Testis (tissue), 3 donors: Measurements from ENCODE around the gene NOS1AP. TPM values are rescaled to one million over a fixed set of nuclear protein-coding genes. Genes with fewer than 3 reads are reported as not detected.

Experiments used
- DNase-seq: peaks from one replicate; pipeline ENCODE4 v3.0.0-alpha.2; 2019
- H3K27ac ChIP-seq, 2 donors: fragments of 200-600 bp; sonication (generic); one replicate each; pipeline ENCODE4 v1.5.1; 2019
- H3K27me3 ChIP-seq: fragments of 200-600 bp; sonication (generic); one replicate; pipeline ENCODE4 v1.5.1; 2019
- H3K36me3 ChIP-seq: fragments of 200-600 bp; sonication (generic); one replicate; pipeline ENCODE4 v1.5.1; 2017; ENCODE audit warnings: low read depth; ENCODE audit errors: missing control alignments
- H3K4me1 ChIP-seq: fragments of 200-600 bp; sonication (generic); one replicate; pipeline ENCODE4 v1.5.1; 2019
- H3K4me3 ChIP-seq, 2 donors: fragments of 200-600 bp; sonication (generic); one replicate each; pipeline ENCODE4 v1.5.1; 2017 to 2019
- H3K9me3 ChIP-seq: fragments of 200-600 bp; sonication (generic); one replicate; pipeline ENCODE4 v1.5.1; 2017
- CTCF ChIP-seq, 3 experiments: fragments of 450-650 bp in 2 of 3; fragments of 200-600 bp in 1 of 3; sonication (generic) in 1 of 3; IDR thresholded peaks; one replicate each; pipeline ENCODE4 v1.5.1; 2016 to 2019; ENCODE audit warnings: antibody characterized with exemption in 3 of 3, mild to moderate bottlenecking in 2 of 3, moderate library complexity in 1 of 3
- POLR2A ChIP-seq: fragments of 450-650 bp; IDR thresholded peaks from one replicate; pipeline ENCODE4 v1.6.1; 2017; ENCODE audit warnings: antibody characterized with exemption, mild to moderate bottlenecking, moderate library complexity
- WGBS, 2 donors: methylation state at CpG; one replicate each; pipeline ENCODE4 v1.1.5; 2018; 5-methylcytosine and 5-hydroxymethylcytosine counted together
- intact Hi-C: fragments of 100-400 bp; cut with DNase I; formaldehyde crosslinking; loops from one replicate; pipeline ENCODE4 v1.15.1; 2023; ENCODE audit warnings: low total_unique reads
- polyA plus RNA-seq: library from polyadenylated mRNA; stranded (reverse); fragments of 350-450 nt; fragmentation: Illumina TruSeq; extraction: RNeasy Lipid Tissue Mini Kit (QIAGEN cat#74804); gene quantifications from one replicate; pipeline ENCODE4 v1.2.3, GENCODE V29; 2014; ENCODE audit warnings: low read depth, low replicate concordance; ENCODE audit not compliant: insufficient read depth
- total RNA-seq, 2 donors: library from RNA; depleted of rRNA; stranded (reverse); fragments of >200 nt; gene quantifications; one replicate each; pipeline ENCODE4 v1.2.3, GENCODE V29; 2016

NOS1AP gene
- total and polyA plus RNA-seq, 3 donors from 2014 or later, result 2.1 to 5.1 (median 4.1) TPM

GRCh38 chr1:162264108-162264507 lies 194.6 kb downstream of the NOS1AP start:
- 82 to 87% methylated on average over 1 of the region's 1 CpG for WGBS, 2 donors
- no peaks in the 10 kb centered on the region for H3K36me3 ChIP-seq
- DNase-seq, result no peak
- H3K27me3 ChIP-seq, result no peaks in the 10 kb centered on the region
- H3K4me1 ChIP-seq, result no peaks in the 10 kb centered on the region
- H3K4me3 ChIP-seq, result no peak overlapping the region
- H3K9me3 ChIP-seq, result no peaks in the 10 kb centered on the region
- intact Hi-C loops, result no loop called here
- no peak for TF ChIP-seq POLR2A
- no peak for TF ChIP-seq CTCF (IDR thresholded peaks at IDR 0.05)
- H3K27ac ChIP-seq, result no peak overlapping the region

- TF ChIP-seq CTCF (IDR thresholded peaks at IDR 0.05) (no peak), POLR2A (no peak)
- intact Hi-C loops, result no loop called here
These were observed 196.5 kb downstream of the NOS1AP start for GRCh38 chr1:162265983-162266382.

GRCh38 chr1:162270016-162270770 lies 200.7 kb downstream of the NOS1AP start:
- H3K9me3 ChIP-seq, result no peaks in the 10 kb centered on the region
- 93 to 97% methylated on average over 6 of the region's 6 CpGs for WGBS, 2 donors
- H3K4me1 ChIP-seq, result no peaks in the 10 kb centered on the region
- no peaks in the 10 kb centered on the region for H3K36me3 ChIP-seq
- no peaks in the 10 kb centered on the region for H3K27me3 ChIP-seq
- H3K27ac ChIP-seq, result no peak overlapping the region
- intact Hi-C loops, result no loop called here
- no peak overlapping the region for H3K4me3 ChIP-seq
- TF ChIP-seq CTCF (IDR thresholded peaks at IDR 0.05) (no peak), POLR2A (no peak)
- no peak for DNase-seq

More at GRCh38 chr1:162265983-162266382, 196.5 kb downstream of the NOS1AP start:
- no peak overlapping the region for H3K27ac ChIP-seq
- no peak overlapping the region for H3K4me3 ChIP-seq
- H3K36me3 ChIP-seq, result no peaks in the 10 kb centered on the region
- H3K9me3 ChIP-seq, result no peaks in the 10 kb centered on the region
- no peaks in the 10 kb centered on the region for H3K27me3 ChIP-seq
- no peak for DNase-seq
- WGBS, 2 donors, result 87 to 95% methylated on average over 4 of the region's 4 CpGs
- no peaks in the 10 kb centered on the region for H3K4me1 ChIP-seq

GRCh38 chr1:162271972-162272371 lies 202.5 kb downstream of the NOS1AP start:
- 87 to 95% methylated on average over 3 of the region's 3 CpGs for WGBS, 2 donors
- H3K27me3 ChIP-seq, result no peaks in the 10 kb centered on the region
- no peaks in the 10 kb centered on the region for H3K36me3 ChIP-seq
- intact Hi-C loops, result no loop called here
- H3K4me3 ChIP-seq, result no peak overlapping the region
- no peak for DNase-seq
- H3K9me3 ChIP-seq, result no peaks in the 10 kb centered on the region
- no peak overlapping the region for H3K27ac ChIP-seq
- H3K4me1 ChIP-seq, result no peaks in the 10 kb centered on the region
- TF ChIP-seq CTCF (IDR thresholded peaks at IDR 0.05), result no peak
- no peak for TF ChIP-seq POLR2A

- Histone ChIP-seq H3K27me3 (no peaks in the 10 kb centered on the region), H3K4me3 (no peak overlapping the region), H3K36me3 (no peaks in the 10 kb centered on the region), H3K27ac (no peak overlapping the region), H3K4me1 (no peaks in the 10 kb centered on the region), H3K9me3 (no peaks in the 10 kb centered on the region)
- DNase-seq, result no peak
- WGBS, 2 donors, result 87 to 88% methylated on average over 5 of the region's 5 CpGs
- intact Hi-C loops, result no loop called here
- TF ChIP-seq CTCF (IDR thresholded peaks at IDR 0.05), result no peak
- TF ChIP-seq POLR2A, result no peak
These were observed 202.9 kb downstream of the NOS1AP start for GRCh38 chr1:162272419-162272818.
